NT2/D1 (cell line): Measurements from ENCODE around the gene ZBTB46.
"Not testable (repeated sequence)": the region's sequence is repeated elsewhere in the genome, so short reads cannot be mapped to it uniquely, and the experiment has no call there.

ENCODE experiments used
- DNase-seq: peaks from one replicate; pipeline ENCODE4 v3.0.0-alpha.2; 2011; ENCODE audit warnings: low read depth, low spot score
- H3K27me3 ChIP-seq: 2 replicates; pipeline ENCODE4 v1.6.0; 2011; ENCODE audit warnings: mild to moderate bottlenecking; ENCODE audit not compliant: insufficient read length, insufficient read depth
- H3K36me3 ChIP-seq: 2 replicates; pipeline ENCODE4 v1.6.1; 2011; ENCODE audit warnings: mild to moderate bottlenecking, low read length, mixed read lengths; ENCODE audit not compliant: insufficient read depth, insufficient read length
- H3K4me1 ChIP-seq: 2 replicates; pipeline ENCODE4 v1.5.1; 2011; ENCODE audit not compliant: insufficient read depth, insufficient read length
- H3K4me3 ChIP-seq: 2 replicates; pipeline ENCODE4 v1.5.1; 2011; ENCODE audit warnings: low read depth; ENCODE audit not compliant: insufficient read length
- H3K9ac ChIP-seq: 2 replicates; pipeline ENCODE4 v1.6.0; 2011; ENCODE audit warnings: low read depth; ENCODE audit not compliant: insufficient read length
- H3K9me3 ChIP-seq: 2 replicates; pipeline ENCODE4 v1.5.1; 2011; ENCODE audit warnings: mild to moderate bottlenecking, low read length; ENCODE audit not compliant: insufficient read depth
- SUZ12 ChIP-seq: IDR thresholded peaks from 2 replicates; pipeline ENCODE4 v1.6.1; 2011; ENCODE audit not compliant: insufficient read length, insufficient read depth; ENCODE audit errors: extremely low read depth
- YY1 ChIP-seq: IDR thresholded peaks from 2 replicates; pipeline ENCODE4 v1.6.1; 2011; ENCODE audit not compliant: insufficient read length, insufficient read depth
- ZNF274 ChIP-seq: IDR thresholded peaks from 2 replicates; pipeline ENCODE4 v1.6.1; 2011; ENCODE audit warnings: mild to moderate bottlenecking, low read depth, low read length

Gene ZBTB46

DNA sequence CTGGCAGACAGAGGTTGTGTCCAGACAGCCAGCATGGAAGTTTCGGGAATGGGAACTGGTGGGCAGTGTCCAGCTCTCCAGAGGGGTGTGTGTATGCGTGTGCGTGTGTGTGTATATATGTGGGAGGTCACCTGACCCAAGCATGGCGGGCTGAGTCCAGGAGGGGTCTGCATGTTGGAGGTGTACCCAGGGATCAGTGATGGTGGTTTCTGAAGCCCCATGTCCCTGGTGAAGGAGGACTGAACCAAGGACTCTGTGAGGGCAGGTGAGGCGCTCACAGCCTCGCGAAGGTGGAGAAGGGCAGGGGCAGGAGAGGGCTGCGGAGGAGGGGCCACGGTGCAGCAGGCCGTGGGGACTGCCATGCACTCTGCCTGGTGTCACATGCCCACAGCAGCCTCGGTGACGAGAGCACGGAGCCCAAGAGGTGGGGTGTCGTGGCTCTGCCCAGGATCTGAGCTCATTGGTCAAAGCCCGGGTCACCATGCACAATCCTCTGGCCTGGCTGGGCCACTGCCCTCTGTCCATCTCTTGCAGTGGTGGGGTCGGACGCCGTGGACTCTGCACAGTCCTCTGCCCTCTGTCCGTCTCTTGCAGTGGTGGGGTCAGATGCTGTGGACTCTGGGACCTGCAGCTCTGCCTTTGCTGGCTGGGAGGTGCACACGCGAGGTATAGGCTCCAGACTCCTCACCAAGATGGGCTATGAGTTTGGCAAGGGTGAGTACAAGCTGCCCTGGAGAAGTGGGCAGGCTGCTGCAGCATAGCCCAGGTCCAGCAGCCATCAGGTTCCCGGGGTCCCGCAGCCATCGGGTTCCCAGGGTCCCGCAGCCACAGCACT is 96.7 kb downstream of the ZBTB46 start:
- Histone ChIP-seq H3K9ac (no peak overlapping the region), H3K4me1 (peaks cover 12% of the 10 kb centered on the region), H3K4me3 (no peak overlapping the region), H3K27me3 (no peaks in the 10 kb centered on the region), H3K36me3 (peaks cover 79% of the 10 kb centered on the region), H3K9me3 (no peaks in the 10 kb centered on the region)
- no peak for DNase-seq
- TF ChIP-seq ZNF274 (no peak), YY1 (no peak), SUZ12 (no peak)

DNA sequence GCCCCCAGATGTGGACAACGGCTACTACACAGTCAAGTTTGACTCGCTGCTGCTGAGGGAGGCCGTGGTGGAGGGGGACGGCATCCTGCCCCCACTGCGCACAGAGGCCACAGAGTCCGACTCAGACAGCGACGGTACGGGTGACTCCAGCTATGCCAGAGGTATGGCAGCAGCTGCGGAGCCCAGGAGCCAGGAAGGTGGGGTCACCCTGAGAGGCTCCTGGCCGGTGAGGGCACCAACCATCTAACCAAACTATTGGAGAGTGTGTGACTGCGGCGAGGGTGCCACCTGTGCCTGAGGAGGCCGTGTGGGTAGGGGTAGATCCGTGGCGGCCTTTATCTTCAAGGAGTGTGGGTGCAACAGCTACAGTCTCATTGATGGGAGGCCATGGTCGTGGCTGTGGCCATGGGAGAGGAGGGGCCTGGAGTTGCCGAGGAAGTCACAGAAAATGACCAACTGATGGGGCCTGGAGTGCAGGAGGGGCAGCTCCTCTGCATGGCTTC is 97.4 kb downstream of the ZBTB46 start:
- Histone ChIP-seq H3K4me1 (peaks cover 9% of the 10 kb centered on the region), H3K27me3 (no peaks in the 10 kb centered on the region), H3K9me3 (no peaks in the 10 kb centered on the region), H3K4me3 (no peak overlapping the region), H3K36me3 (peaks cover 79% of the 10 kb centered on the region), H3K9ac (no peak overlapping the region)
- no peak for TF ChIP-seq ZNF274
- no peak for TF ChIP-seq SUZ12
- TF ChIP-seq YY1 = no peak
- no peak for DNase-seq

DNA sequence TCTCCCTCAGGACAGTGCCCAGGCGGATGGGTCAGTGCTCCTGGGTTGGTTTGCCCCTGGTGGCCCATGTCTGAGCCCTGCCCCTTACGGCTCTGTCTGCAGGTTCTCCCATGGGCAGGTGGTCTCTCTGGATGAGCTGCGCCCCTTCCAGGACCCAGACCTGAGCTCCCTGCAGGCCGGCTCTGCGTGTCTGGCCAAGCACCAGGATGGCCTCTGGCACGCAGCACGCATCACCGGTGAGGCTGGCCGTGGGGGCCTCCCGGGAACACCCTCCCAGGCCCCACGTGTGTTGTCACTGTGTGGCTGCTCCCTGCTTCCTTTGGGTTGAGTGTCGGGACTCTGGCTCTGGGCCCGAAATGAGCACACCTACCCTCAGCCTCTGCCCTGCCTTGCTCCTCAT is 97.9 kb downstream of the ZBTB46 start:
- H3K4me1 ChIP-seq = peaks cover 4% of the 10 kb centered on the region

DNA sequence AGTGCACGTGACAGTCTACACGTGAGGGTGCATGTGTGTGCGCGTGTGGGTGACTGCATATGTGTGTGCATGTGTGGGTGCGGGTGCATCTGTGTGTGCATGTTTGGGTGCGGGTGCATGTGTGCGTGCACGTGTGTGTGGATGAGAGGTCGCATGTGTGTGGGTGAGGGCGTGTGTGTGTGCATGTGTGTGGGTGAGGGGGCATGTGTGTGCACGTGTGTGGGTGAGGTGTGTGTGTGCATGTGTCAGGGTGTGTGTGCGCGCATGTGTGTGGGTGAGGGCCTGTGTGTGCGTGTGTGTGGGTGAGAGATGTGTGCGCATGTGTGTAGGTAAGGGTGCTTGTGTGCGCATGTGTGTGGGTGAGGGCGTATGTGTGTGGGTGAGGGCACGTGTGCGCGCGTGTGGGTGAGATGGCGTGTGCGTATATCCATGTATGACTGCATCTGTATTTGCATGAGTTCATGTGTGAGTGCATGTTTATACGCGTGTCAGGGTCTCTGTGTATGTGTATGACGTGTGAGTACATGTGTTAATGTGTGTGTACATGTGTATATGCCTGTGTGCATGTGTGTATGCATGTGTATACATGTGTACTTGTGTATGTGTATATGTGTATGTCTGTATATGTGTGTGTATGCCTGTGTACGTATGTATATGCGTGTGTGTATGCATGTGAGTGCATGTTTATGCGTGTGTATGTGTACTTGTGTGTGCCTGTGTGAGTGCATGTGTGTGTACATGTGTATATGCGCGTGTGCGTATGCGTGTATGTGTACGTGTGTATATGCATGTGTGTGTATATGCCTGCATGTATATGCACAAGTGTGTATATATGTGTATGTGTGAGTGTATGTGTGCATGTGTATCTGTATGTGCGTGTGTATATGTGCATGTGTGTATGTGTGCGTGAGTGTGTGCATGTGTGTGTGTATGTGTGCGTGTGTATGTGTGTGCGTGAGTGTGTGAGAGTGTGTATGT is 98.7 kb downstream of the ZBTB46 start:
- Histone ChIP-seq H3K4me3 (no peak overlapping the region), H3K9me3 (no peaks in the 10 kb centered on the region), H3K4me1 (peaks cover 4% of the 10 kb centered on the region), H3K9ac (no peak overlapping the region), H3K36me3 (peaks cover 72% of the 10 kb centered on the region), H3K27me3 (no peaks in the 10 kb centered on the region)
- TF ChIP-seq ZNF274 (no peak), YY1 (no peak), SUZ12 (no peak)
- DNase-seq = no peak

More for the DNA sequence above, 97.9 kb downstream of the ZBTB46 start:
- DNase-seq = no peak
- TF ChIP-seq ZNF274 = no peak
- TF ChIP-seq SUZ12 = no peak
- TF ChIP-seq YY1 = no peak
- Histone ChIP-seq H3K36me3 (peaks cover 74% of the 10 kb centered on the region), H3K9ac (no peak overlapping the region), H3K9me3 (no peaks in the 10 kb centered on the region), H3K4me3 (no peak overlapping the region), H3K27me3 (no peaks in the 10 kb centered on the region)

DNA sequence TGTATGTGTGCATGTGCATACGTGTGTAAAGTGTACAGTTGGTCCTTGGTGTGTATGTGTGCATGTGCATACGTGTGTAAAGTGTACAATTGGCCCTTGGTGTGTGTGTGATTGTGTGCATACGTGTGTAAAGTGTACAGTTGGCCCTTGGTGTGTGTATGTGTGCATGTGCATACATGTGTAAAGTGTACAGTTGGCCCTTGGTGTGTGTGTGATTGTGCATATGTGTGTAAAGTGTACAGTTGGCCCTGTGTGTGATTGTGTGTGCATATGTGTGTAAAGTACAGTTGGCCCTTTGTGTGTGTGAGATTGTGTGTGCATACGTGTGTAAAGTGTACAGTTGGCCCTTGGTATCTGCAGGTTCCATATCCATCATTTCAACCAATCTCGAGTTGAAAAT is 99.7 kb downstream of the ZBTB46 start:
- H3K4me1 ChIP-seq = no peaks in the 10 kb centered on the region
- no peak overlapping the region for H3K9ac ChIP-seq
- no peaks in the 10 kb centered on the region for H3K27me3 ChIP-seq
- peaks cover 66% of the 10 kb centered on the region for H3K36me3 ChIP-seq
- TF ChIP-seq SUZ12 (no peak), ZNF274 (no peak), YY1 (no peak)
- no peaks in the 10 kb centered on the region for H3K9me3 ChIP-seq
- no peak overlapping the region for H3K4me3 ChIP-seq
- no peak for DNase-seq

DNA sequence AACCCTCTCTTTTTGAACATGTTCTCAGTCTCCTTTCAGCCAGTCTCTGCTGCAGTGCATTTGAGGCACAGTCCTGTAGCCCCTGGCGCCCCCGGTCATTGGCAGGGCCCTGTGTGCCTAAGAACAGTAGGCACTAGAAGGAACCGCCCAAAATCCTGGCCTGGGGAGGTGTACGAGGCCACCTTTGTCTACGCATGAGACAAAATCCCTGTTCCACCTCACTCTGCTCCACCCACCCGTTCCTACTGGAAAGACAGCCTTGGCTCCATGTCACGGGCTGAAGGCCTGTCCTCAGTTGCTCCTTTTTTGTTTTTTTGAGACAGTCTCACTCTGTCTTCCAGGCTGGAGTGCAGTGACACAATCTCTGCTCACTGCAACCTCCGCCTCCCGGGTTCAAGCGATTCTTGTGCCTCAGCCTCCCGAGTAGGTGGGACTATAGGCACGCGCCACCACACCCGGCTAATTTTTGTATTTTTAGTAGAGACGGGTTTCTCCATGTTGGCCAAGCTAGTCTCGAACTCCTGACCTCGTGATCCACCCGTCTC is 100.8 kb downstream of the ZBTB46 start:
- DNase-seq, H3K4me3 ChIP-seq, H3K9ac ChIP-seq, H3K27me3 ChIP-seq, H3K9me3 ChIP-seq, H3K4me1 ChIP-seq: not testable (repeated sequence)
- peaks cover 59% of the 10 kb centered on the region for H3K36me3 ChIP-seq

DNA sequence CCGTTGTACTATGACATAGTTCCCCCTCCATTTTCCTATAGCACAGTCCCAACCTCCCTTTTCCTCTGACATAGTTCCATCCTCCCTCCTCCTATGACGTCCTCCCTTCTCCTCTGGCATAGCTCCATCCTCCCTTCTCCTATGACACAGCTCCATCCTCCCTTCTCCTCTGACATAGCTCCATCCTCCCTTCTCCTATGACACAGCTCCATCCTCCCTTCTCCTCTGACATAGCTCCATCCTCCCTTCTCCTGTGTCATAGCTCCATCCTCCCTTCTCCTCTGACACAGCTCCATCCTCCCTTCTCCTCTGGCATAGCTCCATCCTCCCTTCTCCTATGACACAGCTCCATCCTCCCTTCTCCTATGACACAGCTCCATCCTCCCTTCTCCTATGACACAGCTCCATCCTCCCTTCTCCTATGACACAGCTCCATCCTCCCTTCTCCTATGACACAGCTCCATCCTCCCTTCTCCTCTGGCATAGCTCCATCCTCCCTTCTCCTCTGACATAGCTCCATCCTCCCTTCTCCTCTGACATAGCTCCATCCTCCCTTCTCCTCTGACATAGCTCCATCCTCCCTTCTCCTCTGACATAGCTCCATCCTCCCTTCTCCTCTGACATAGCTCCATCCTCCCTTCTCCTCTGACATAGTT is 108.0 kb downstream of the ZBTB46 start:
- DNase-seq, H3K4me1 ChIP-seq, H3K4me3 ChIP-seq, H3K27me3 ChIP-seq, H3K9ac ChIP-seq: not testable (repeated sequence)
- Histone ChIP-seq H3K9me3 (peaks cover 16% of the 10 kb centered on the region), H3K36me3 (peaks cover 43% of the 10 kb centered on the region)
